HL-60/S4 treated with phorbol 12-myristate 13-acetate at 8.2 ng/mL for 4 days and 3 days (cell line): ENCODE data around the gene AEBP1.

Source experiments
- in situ Hi-C: fragments of 300-500 bp; cut with MboI; formaldehyde crosslinking; loops from 2 replicates; pipeline ENCODE4 v1.15.0; 2022; ENCODE audit warnings: low sequenced_read_pairs

AEBP1 gene

GRCh38 chr7:44083796-44084195 is 20.3 kb upstream of the AEBP1 start:
- in situ Hi-C loops, result no loop called here

- in situ Hi-C loops, result no loop called here
These were observed 19.4 kb upstream of the AEBP1 start for GRCh38 chr7:44084701-44085100.

GRCh38 chr7:44085546-44085945 is 18.6 kb upstream of the AEBP1 start:
- in situ Hi-C loops, result no loop called here

GRCh38 chr7:44086627-44087026 is 17.5 kb upstream of the AEBP1 start:
- in situ Hi-C loops, result no loop called here

GRCh38 chr7:44087911-44088838 is 16.0 kb upstream of the AEBP1 start:
- in situ Hi-C loops, result no loop called here

GRCh38 chr7:44093102-44093641 is 11.0 kb upstream of the AEBP1 start:
- in situ Hi-C loops, result no loop called here

- in situ Hi-C loops, result no loop called here
These were observed 9.8 kb upstream of the AEBP1 start for GRCh38 chr7:44094365-44094764.

- in situ Hi-C loops, result no loop called here
These were observed 9.1 kb upstream of the AEBP1 start for GRCh38 chr7:44094883-44095592.

GRCh38 chr7:44095781-44096180 is 8.4 kb upstream of the AEBP1 start:
- in situ Hi-C loops, result no loop called here

- in situ Hi-C loops, result no loop called here
These were observed 7.7 kb upstream of the AEBP1 start for GRCh38 chr7:44096326-44096881.

GRCh38 chr7:44097064-44097932 is 6.8 kb upstream of the AEBP1 start:
- in situ Hi-C loops, result no loop called here

GRCh38 chr7:44098092-44099068 is 5.8 kb upstream of the AEBP1 start:
- in situ Hi-C loops, result no loop called here

- in situ Hi-C loops, result no loop called here
These were observed 4.5 kb upstream of the AEBP1 start for GRCh38 chr7:44099669-44100068.

GRCh38 chr7:44100458-44101302 is 3.5 kb upstream of the AEBP1 start:
- in situ Hi-C loops, result no loop called here

- in situ Hi-C loops, result no loop called here
These were observed 2.7 kb upstream of the AEBP1 start for GRCh38 chr7:44101303-44101965.

- in situ Hi-C loops, result no loop called here
These were observed 1.9 kb upstream of the AEBP1 start for GRCh38 chr7:44101966-44102845.
